Measurements from ENCODE around the gene HOXA6.

Gene HOXA6

GRCh38 chr7:27147199-27148030, at the start of gene HOXA6:
Gene HOXA6 (minus strand): TSS chr7:27147774. CDS start chr7:27147749, 25 bp downstream.
- no peak for TF ChIP-seq CTCF (IDR thresholded peaks at IDR 0.05; ENCODE audit: low read depth, low read length)
- H3K4me3 ChIP-seq (ENCODE audit: low read depth, low read length) = no peak within 1 kb of the TSS

- peak; percentile 67 for TF ChIP-seq CTCF (IDR thresholded peaks at IDR 0.05; ENCODE audit: low read depth, low read length)
- no peak overlapping the region for H3K4me3 ChIP-seq (ENCODE audit: low read depth, low read length)
Observed at GRCh38 chr7:27196287-27196767, 48.8 kb upstream of the HOXA6 start.

- no peak for TF ChIP-seq CTCF (IDR thresholded peaks at IDR 0.05; ENCODE audit: low read depth, low read length)
- H3K4me3 ChIP-seq (ENCODE audit: low read depth, low read length) = no peak overlapping the region
Observed at GRCh38 chr7:27194686-27195379, 47.3 kb upstream of the HOXA6 start.

GRCh38 chr7:27194002-27194352, 46.4 kb upstream of the HOXA6 start:
- TF ChIP-seq CTCF (IDR thresholded peaks at IDR 0.05; ENCODE audit: low read depth, low read length) = no peak
- H3K4me3 ChIP-seq (ENCODE audit: low read depth, low read length) = no peak overlapping the region

GRCh38 chr7:27193335-27194001, 45.9 kb upstream of the HOXA6 start:
- no peak overlapping the region for H3K4me3 ChIP-seq (ENCODE audit: low read depth, low read length)
- no peak for TF ChIP-seq CTCF (IDR thresholded peaks at IDR 0.05; ENCODE audit: low read depth, low read length)

- H3K4me3 ChIP-seq (ENCODE audit: low read depth, low read length) = peak overlapping the region; percentile 31; the same call in 1 of the 2 replicates
- no peak for TF ChIP-seq CTCF (IDR thresholded peaks at IDR 0.05; ENCODE audit: low read depth, low read length)
Observed at GRCh38 chr7:27192546-27193334, 45.2 kb upstream of the HOXA6 start.

All from WI38 (cell line).